GM21786 (cell line): Measurements from ENCODE around the gene ZFYVE27.
A peak's percentile ranks its signal among the peaks of the same experiment; 100 is the strongest.

Source experiments
- ATAC-seq: cut with Tn5 transposase; IDR thresholded peaks from one replicate; pipeline ENCODE4 v1.9.1; 2021; ENCODE audit not compliant: unreplicated experiment

Gene ZFYVE27

GRCh38 chr10:97714401-97715258, 22.3 kb upstream of the ZFYVE27 start:
- ATAC-seq = peak; percentile 37

GRCh38 chr10:97715259-97715874, 21.6 kb upstream of the ZFYVE27 start:
- ATAC-seq = no peak

GRCh38 chr10:97717627-97718026, 19.3 kb upstream of the ZFYVE27 start:
- ATAC-seq = no peak

GRCh38 chr10:97718178-97718577, 18.8 kb upstream of the ZFYVE27 start:
- no peak for ATAC-seq

- no peak for ATAC-seq
Observed at GRCh38 chr10:97718659-97719142, 18.2 kb upstream of the ZFYVE27 start.

GRCh38 chr10:97719602-97720001, 17.3 kb upstream of the ZFYVE27 start:
- ATAC-seq = no peak

- ATAC-seq = no peak
Observed at GRCh38 chr10:97721871-97722780, 14.8 kb upstream of the ZFYVE27 start.

- ATAC-seq = no peak
Observed at GRCh38 chr10:97723001-97723400, 13.9 kb upstream of the ZFYVE27 start.

GRCh38 chr10:97724341-97724941, 12.5 kb upstream of the ZFYVE27 start:
- ATAC-seq = no peak

GRCh38 chr10:97726636-97727178, 10.2 kb upstream of the ZFYVE27 start:
- ATAC-seq = no peak

- ATAC-seq = no peak
Observed at GRCh38 chr10:97729014-97729413, 7.9 kb upstream of the ZFYVE27 start.

GRCh38 chr10:97731346-97732051, 5.4 kb upstream of the ZFYVE27 start:
- no peak for ATAC-seq

- no peak for ATAC-seq
Observed at GRCh38 chr10:97732052-97732359, 4.9 kb upstream of the ZFYVE27 start.

- ATAC-seq = no peak
Observed at GRCh38 chr10:97733256-97733655, 3.7 kb upstream of the ZFYVE27 start.

- no peak for ATAC-seq
Observed at GRCh38 chr10:97734021-97734420, 2.9 kb upstream of the ZFYVE27 start.

GRCh38 chr10:97736403-97736901, 476 bp upstream of the ZFYVE27 start:
- peak; percentile 21 for ATAC-seq

GRCh38 chr10:97737770-97738265, 890 bp downstream of the ZFYVE27 start:
- ATAC-seq = peak; percentile 19

- ATAC-seq = no peak
Observed at GRCh38 chr10:97738616-97739015, 1.7 kb downstream of the ZFYVE27 start.

GRCh38 chr10:97740613-97741012, 3.7 kb downstream of the ZFYVE27 start:
- ATAC-seq = no peak
